ENCODE measurements around the gene RAB7B.

Gene RAB7B

GRCh38 chr1:206030714-206031113, 27.5 kb upstream of the RAB7B start:
- Histone ChIP-seq H3K27ac (no peak overlapping the region), H3K27me3 (ENCODE audit: control insufficient read depth, insufficient read depth, low read length) (no peaks in the 10 kb centered on the region), H3K4me3 (ENCODE audit: low read depth, low read length) (no peak overlapping the region), H3K4me2 (ENCODE audit: low read length) (no peak overlapping the region), H3K9me3 (ENCODE audit: control insufficient read depth, low read length) (no peaks in the 10 kb centered on the region), H3K36me3 (ENCODE audit: control insufficient read depth, insufficient read depth, low read length) (no peaks in the 10 kb centered on the region), H3K4me1 (peaks cover 2% of the 10 kb centered on the region), H3K79me2 (no peaks in the 10 kb centered on the region), H3K9ac (no peak overlapping the region), H2AFZ (no peak overlapping the region)
- TF ChIP-seq CTCF (IDR thresholded peaks at IDR 0.05), result peak; percentile 63

- no peak for TF ChIP-seq CTCF (IDR thresholded peaks at IDR 0.05)
- Histone ChIP-seq H3K4me2 (ENCODE audit: low read length) (no peak overlapping the region), H3K27me3 (ENCODE audit: control insufficient read depth, insufficient read depth, low read length) (no peaks in the 10 kb centered on the region), H3K27ac (no peak overlapping the region), H3K4me1 (peaks cover 2% of the 10 kb centered on the region), H3K4me3 (ENCODE audit: low read depth, low read length) (no peak overlapping the region), H3K9ac (no peak overlapping the region), H2AFZ (no peak overlapping the region), H3K36me3 (ENCODE audit: control insufficient read depth, insufficient read depth, low read length) (no peaks in the 10 kb centered on the region), H3K9me3 (ENCODE audit: control insufficient read depth, low read length) (no peaks in the 10 kb centered on the region), H3K79me2 (no peaks in the 10 kb centered on the region)
Observed at GRCh38 chr1:206030191-206030590, 27.0 kb upstream of the RAB7B start.

GRCh38 chr1:206029484-206029883, 26.3 kb upstream of the RAB7B start:
- TF ChIP-seq CTCF (IDR thresholded peaks at IDR 0.05), result no peak
- Histone ChIP-seq H3K4me3 (ENCODE audit: low read depth, low read length) (no peak overlapping the region), H3K4me1 (peaks cover 2% of the 10 kb centered on the region)

GRCh38 chr1:206025283-206025820, 22.2 kb upstream of the RAB7B start:
- Histone ChIP-seq H3K4me2 (ENCODE audit: low read length) (no peak overlapping the region), H2AFZ (no peak overlapping the region), H3K79me2 (no peaks in the 10 kb centered on the region), H3K9me3 (ENCODE audit: control insufficient read depth, low read length) (no peaks in the 10 kb centered on the region), H3K4me3 (ENCODE audit: low read depth, low read length) (no peak overlapping the region), H3K9ac (no peak overlapping the region), H3K27ac (no peak overlapping the region), H3K4me1 (peaks cover 2% of the 10 kb centered on the region), H3K36me3 (ENCODE audit: control insufficient read depth, insufficient read depth, low read length) (no peaks in the 10 kb centered on the region), H3K27me3 (ENCODE audit: control insufficient read depth, insufficient read depth, low read length) (no peaks in the 10 kb centered on the region)
- TF ChIP-seq CTCF (IDR thresholded peaks at IDR 0.05), result no peak

More at GRCh38 chr1:206029484-206029883, 26.3 kb upstream of the RAB7B start:
- H3K27me3 ChIP-seq (ENCODE audit: control insufficient read depth, insufficient read depth, low read length), result no peaks in the 10 kb centered on the region
- no peaks in the 10 kb centered on the region for H3K36me3 ChIP-seq (ENCODE audit: control insufficient read depth, insufficient read depth, low read length)
- no peaks in the 10 kb centered on the region for H3K79me2 ChIP-seq
- no peaks in the 10 kb centered on the region for H3K9me3 ChIP-seq (ENCODE audit: control insufficient read depth, low read length)
- no peak overlapping the region for H3K9ac ChIP-seq
- no peak overlapping the region for H2AFZ ChIP-seq
- H3K27ac ChIP-seq, result no peak overlapping the region
- no peak overlapping the region for H3K4me2 ChIP-seq (ENCODE audit: low read length)

GRCh38 chr1:206023695-206024094, 20.5 kb upstream of the RAB7B start, which contains the start of gene CTSE:
TSS of gene CTSE (minus strand) at chr1:206023895. CDS start at chr1:206023791, 104 bp downstream.
- no peak within 1 kb of the TSS for H3K27ac ChIP-seq

More at GRCh38 chr1:206023695-206024094, 20.5 kb upstream of the RAB7B start, which contains the start of gene CTSE:
- H3K36me3 ChIP-seq (ENCODE audit: control insufficient read depth, insufficient read depth, low read length), result no peaks in the 10 kb centered on the region
- no peak within 1 kb of the TSS for H3K9ac ChIP-seq
- H2AFZ ChIP-seq, result no peak within 1 kb of the TSS
- no peak within 1 kb of the TSS for H3K4me2 ChIP-seq (ENCODE audit: low read length)
- H3K9me3 ChIP-seq (ENCODE audit: control insufficient read depth, low read length), result no peaks in the 10 kb centered on the region
- TF ChIP-seq CTCF (IDR thresholded peaks at IDR 0.05), result no peak
- no peaks in the 10 kb centered on the region for H3K4me1 ChIP-seq
- H3K27me3 ChIP-seq (ENCODE audit: control insufficient read depth, insufficient read depth, low read length), result no peaks in the 10 kb centered on the region
- H3K79me2 ChIP-seq, result no peaks in the 10 kb centered on the region
- no peak within 1 kb of the TSS for H3K4me3 ChIP-seq (ENCODE audit: low read depth, low read length)
